Hepatic stellate cell (primary cell): Measurements from ENCODE around the gene SPEM2.
A peak's percentile ranks its signal among the peaks of the same experiment; 100 is the strongest.

Experiments
- DNase-seq: peaks from one replicate; pipeline ENCODE4 v3.0.0; 2011; ENCODE audit warnings: low spot score

SPEM2 gene

DNA sequence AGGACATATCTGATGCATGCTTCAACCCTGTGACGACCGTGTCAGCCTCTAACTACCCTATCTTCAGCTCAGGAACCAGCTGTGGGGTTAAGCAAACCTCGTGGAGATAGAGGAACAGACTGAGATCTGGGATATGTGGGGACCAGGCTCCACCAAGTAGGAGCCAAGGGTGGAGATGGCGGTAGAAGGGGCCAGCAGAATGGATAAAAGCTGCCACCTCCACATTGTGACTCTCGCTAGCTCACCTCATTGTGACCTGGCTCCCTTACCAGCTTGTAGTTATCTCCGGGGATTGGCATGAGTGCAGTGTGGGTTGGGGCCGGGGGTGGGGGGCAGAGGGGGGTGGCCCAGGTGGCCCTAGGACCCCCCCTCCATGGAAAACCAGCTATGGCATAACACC is at the start of gene SPEM2:
Gene SPEM2 (plus strand): TSS at position 301 of the 400 bp plus-strand sequence. CDS start 73 bp downstream, at position 374.
- no peak for DNase-seq

DNA sequence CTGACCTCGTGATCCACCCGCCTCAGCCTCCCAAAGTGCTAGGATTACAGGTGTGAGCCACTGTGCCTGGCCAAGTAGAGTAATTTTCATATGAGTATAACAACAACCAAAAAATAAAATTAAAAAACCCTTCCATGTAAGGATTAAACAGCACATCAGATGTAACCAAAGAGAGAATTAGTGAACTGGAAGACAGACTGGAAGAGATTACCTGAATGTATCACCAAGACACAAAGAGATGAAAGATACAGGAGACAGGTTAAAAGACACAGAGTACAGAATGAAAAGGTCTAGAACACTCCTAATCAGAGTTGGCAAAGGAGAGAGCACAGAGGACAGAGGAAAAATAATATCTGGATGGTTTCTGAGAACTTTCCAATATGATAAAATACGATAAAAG is 46.3 kb upstream of the SPEM2 start:
- no peak for DNase-seq

DNA sequence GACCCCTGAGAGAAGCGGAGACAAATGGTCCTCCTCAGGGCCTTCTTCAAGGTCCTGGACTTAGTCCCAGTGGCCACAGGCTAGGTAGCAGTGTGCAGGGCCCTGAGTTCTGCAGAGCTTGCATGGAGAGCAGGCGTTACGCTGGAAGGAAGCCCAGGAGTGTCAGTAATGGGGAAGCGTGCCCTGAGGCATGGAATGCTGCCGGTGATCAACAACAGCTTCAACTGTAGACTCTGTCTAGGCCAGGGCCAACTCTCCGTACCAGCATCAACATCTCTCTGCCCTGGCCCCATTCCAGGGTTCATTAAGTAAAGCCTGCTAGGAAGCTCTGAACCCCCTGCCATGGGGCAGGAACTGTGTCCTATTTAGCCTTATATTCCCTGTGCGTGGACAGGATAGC is 45.1 kb upstream of the SPEM2 start:
- DNase-seq = no peak

DNA sequence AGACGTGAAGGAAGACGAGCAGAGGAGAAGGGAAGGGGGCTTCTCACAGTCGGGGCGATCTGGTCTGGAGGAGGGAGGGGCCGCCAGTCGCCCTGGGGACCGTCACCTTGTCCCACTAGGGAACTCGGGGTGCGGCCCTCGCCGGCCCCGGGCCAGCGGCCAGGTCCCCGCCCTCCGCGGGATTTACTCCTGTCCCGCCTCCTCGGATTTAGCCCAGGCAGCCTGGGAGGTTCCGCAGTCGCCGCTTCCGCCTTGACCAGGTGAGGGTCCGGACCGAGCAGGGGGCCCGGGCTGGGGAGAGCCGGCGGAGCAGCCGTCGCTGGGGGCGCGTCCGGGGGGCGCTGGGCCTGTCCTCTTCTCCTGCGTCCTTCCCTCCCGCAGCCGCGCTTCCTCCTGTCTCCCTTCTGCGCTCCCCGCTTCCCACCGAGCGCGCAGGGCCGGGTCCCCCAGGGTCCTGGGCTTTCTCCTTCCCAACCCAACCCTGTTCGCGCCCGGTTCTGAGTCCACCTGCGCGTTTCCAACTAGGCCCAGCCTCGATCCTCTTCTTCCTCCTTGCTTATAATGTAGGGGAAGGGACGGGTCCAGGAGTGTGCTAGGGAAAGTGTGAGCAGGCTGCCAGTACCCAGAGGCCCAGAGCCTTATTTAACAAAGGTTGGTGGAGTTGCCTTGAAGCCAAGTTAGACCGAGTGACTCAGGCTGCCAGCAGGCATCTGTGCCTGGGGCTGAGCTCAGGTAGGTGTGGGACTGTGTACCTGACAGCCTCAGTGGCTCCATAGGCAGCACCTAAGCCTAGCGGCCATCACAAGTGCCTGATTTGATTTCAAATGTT is 44.3 kb upstream of the SPEM2 start, which contains the start of gene TNK1:
Gene TNK1 (plus strand): TSS at position 235 of the 829 bp plus-strand sequence. CDS start 1,838 bp downstream, outside the sequence.
- no peak for DNase-seq

DNA sequence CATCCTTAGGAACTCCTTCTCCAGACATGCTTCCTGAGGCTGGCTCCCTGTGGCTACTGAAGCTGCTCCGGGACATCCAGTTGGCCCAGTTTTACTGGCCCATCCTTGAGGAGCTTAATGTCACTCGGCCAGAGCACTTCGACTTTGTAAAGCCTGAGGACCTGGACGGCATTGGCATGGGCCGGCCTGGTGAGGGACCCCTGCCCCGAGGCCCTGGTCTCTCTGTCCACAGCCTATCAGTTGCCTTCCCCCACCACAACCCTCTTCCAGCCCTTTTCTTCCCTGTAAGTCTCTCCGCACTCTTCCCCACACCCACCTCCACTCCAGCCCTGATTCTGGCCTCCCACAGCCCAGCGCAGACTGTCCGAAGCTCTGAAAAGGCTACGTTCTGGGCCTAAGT is 42.5 kb upstream of the SPEM2 start:
- no peak for DNase-seq

DNA sequence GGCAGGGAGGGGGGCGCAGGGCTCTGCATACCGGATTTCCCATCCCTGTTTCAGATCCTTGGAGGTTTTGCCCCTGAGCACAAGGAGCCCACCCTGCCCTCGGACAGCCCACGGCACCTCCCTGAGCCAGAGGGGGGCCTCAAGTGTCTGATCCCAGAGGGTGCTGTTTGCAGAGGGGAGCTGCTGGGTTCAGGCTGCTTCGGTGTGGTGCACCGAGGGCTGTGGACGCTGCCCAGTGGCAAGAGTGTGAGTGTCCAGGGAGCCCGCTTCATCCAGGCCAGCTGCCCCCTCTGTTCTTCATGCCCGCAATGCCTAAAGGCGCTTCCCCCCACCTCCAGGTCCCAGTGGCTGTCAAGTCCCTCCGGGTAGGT is 42.1 kb upstream of the SPEM2 start:
- no peak for DNase-seq

DNA sequence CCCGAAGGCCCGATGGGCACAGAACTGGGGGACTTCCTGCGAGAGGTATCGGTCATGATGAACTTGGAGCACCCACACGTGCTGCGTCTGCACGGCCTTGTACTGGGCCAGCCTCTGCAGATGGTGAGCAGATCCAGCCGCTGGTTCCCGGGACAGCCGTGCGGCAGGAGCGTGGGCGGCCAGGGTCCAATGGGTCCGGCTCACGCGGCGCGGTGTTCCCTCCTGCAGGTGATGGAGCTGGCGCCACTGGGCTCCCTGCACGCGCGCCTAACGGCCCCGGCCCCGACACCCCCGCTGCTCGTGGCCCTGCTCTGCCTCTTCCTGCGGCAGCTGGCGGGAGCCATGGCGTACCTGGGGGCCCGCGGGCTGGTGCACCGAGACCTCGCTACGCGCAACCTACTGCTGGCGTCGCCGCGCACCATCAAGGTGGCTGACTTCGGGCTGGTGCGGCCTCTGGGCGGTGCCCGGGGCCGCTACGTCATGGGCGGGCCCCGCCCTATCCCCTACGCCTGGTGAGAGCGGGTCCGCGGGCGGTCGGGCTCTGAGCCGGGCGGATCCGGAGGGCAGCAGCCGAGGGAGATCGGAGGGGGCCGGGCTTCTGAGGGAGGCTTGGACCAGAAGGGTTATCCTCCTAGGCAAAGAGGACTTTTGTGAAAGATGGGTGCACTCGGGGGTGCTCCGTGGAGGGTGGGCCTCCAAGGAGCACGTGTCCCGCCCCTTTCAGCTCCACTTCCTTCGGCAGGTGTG is 41.5 kb upstream of the SPEM2 start:
- peak; percentile 69 for DNase-seq

DNA sequence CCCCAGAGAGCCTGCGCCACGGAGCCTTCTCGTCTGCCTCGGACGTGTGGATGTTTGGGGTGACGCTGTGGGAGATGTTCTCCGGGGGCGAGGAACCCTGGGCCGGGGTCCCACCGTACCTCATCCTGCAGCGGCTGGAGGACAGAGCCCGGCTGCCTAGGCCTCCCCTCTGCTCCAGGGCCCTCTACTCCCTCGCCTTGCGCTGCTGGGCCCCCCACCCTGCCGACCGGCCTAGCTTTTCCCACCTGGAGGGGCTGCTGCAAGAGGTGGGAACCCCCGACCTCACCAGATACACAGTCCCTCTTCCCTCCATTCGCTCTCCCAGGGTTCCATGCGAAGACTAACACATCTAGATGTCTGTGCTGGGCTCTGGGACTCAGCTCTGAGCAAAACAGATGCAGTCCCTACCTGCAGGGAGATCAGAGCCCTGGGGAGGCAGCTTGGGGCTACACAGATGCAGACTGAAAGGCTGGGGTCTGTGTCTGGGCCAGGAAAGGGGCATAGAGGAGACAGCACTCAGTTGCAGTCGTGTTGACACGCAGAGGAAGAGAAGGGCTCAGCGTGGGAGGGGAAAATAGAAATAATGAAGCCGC is 40.8 kb upstream of the SPEM2 start:
- no peak for DNase-seq

DNA sequence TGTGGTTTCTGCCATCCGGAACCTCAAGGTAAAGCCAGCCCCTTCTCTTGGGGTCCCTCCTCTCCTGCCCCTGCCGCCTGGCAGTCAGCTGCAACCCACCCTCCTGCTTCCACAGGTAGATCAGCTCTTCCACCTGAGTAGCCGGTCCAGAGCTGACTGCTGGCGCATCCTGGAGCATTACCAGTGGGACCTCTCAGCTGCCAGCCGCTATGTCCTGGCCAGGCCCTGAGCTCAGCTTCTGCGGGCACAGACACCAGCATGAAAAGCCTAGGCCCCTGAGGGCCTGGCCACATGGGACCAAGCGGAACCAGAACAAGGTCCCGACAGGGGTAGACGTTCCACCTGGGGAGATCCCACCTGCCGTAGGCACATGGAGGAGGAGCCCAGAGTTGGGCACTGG is 36.6 kb upstream of the SPEM2 start:
- no peak for DNase-seq

DNA sequence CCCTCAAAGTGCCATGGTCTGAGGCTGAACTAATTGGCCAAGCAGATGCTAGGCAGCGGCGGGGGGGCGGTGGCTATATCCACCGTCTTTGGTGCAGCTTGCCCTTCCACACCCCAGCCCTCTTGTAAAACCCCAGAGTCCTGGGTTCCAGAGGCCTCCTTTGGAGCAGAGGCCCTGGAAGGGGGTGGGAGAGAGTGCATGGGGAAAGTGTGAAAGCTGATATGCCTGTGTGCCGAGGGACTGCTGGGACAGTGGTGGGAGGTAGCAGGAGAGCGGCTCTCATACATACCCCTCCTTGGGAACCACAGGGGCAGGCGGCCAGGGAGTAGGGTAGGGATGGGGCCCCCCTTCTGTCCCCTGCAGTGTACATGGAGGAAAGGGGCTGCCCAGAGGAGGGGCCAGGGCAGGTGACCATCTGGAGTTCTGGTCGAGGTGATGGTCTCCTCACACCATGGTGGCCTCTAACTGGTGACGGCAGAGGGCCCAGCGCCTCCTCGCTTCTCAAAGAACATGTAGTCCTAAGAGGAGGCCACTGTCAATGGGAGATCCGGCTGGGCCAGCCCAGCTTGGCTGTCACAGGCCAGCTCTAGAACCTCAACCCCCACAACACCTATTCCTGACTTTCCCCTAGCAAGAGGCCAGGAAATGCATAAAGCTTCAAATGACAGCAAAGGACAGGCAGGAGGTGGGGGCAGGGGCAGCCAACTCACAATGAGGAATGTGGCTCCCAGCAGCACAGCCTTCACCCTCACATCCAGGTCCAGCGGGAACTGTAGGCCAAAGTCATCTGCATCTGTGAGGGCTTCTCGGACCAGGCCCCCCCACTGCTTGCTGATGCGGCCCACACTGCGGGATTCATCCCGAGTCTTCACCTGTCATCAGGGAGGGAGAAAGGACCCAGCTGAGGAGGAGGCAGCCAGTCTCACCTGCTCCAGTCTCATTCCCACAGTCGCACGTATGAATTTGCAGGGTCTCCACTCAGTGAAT is 35.2 kb upstream of the SPEM2 start:
- no peak for DNase-seq

DNA sequence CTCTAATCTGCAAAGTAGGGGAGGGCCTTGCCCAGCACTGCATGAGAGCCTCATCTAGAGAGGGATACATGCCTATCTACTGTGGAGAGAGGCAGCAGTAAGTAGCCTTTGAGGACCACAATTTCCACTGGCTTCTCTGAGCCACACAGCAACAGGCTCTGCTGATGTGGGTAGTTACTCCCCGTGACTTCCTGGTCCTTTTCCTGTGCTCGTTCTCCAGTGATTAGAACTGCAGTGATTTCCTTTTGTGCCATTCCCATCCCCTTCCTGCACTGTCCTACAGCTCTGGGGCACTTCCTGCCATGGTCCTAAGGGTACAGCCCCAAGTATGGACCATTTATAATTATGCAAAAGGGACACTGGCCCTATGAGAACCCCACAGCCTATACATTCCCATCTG is 34.1 kb upstream of the SPEM2 start:
- DNase-seq = no peak

DNA sequence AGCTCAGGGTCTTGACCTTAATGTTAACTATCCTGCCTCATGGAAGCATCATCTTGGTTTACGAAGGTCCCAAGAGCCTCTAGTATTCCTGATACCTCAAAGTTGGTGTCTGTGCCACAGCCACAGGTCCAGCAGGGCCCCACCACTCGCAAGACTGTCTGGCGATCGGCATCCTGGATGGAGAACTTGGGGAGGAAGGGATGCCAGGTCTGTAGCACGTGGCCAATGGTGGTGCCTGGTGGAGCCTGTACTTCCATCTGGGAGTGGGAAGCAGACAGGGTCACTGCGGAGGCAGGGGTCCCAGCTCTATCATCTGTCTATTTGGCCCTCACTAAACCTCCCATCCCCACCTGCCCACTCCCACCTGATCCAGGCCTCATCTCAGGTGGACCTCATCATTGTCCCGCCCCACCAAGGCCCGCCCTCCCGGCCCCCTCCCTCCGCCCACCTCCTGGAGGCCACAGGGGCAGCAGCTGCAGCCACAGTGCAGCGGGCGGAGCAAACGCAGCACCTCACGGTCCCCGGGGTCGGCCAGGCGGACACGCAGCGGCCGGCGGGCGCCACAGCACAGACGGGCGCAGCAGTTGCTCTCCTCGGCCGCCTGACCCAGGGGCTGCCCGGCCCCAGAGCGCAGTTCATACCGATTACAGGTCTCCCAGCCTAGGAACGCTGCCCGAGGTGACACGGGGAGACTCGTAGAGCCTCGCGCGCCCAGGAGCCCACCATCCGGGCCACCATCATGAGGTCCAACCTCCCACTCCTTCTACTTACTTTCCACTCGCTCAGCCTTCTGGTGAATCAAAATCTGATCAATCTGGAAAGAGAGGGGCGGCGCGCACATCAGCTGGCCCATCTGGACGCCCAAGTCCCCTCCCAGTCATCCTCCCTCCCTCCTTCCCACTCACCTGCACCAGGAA is 32.5 kb upstream of the SPEM2 start:
- DNase-seq = no peak

DNA sequence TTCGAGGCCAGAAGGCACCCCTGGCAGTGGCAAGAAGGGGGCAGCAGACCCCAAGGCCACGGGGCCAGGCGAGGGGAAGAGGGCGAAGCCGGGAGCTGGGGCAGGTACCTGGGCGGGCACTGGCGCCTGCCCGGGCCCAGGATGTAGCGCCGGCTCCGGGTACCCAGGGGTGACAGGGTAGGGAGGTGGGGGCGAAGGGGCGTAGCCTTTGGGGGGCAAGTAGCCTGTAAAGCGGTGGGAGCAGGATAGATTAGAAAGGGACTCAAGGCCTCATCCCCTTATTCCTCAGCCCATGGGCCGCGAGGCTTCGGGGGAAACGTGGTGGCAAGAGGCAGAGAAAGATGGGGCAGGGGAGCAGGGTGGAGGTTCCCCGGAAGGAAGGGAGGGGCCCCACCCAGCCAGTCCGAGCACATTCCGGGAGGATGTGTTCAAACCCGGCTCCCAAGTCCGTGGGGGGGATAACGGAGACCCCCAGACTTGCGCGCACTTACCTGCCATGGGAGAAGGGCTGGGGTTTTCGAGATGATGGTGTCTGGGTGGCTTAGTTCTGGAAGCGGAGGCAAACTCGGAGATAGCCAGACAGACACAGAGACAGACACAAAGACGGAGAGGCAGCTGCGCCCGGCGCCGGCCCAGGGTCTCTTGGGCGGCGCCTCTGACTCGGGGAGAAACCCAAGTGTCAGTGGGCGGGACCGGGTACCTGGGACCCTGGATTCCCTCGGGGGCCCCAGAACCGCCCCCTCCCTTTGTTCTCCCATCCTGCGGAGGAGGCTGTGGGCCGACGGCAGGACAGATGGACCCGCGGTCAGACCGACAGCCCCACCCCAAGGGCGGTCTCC is 31.6 kb upstream of the SPEM2 start:
- peak; percentile 60 for DNase-seq

DNA sequence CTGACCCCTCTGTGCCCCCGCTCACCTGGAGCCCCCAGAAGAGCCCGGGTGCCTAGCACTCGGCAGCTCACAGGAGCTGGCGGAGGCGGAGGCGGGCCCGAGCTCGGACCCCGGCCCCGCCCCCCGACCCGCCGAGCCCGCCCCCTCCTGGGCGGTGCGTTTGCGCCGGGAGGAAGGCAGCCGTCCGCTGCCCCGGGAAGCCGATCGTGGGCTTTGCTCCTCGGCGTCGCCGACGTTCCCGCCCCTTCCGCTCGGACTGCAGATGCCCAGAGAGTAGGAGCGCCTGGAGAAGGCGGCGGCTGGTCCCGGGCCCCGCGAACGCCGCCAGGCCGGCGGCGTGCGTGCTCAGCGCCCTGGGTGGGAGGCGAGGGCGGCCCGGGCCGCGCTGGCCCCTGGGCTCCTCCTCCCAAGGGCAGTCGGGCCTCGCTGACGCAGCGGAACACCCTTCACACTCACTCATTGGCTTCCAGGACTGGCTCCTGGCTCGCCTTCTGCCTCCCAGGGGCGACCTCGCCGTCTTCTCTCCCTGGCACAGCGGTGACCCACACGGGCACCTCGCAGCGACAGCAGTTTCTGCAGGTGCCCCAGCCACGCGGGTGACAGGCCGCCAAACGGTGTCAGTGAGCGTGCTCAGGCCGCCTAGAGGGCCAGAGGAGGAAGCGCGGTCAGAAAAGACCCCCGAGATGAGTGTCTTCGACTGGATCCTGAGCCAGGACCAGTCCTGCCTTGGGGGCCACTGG is 30.8 kb upstream of the SPEM2 start, which contains the start of gene PLSCR3:
Gene PLSCR3 (minus strand): TSS at position 74 of the 740 bp plus-strand sequence. CDS start 415 bp downstream, outside the sequence.
- DNase-seq = peak; percentile 93

DNA sequence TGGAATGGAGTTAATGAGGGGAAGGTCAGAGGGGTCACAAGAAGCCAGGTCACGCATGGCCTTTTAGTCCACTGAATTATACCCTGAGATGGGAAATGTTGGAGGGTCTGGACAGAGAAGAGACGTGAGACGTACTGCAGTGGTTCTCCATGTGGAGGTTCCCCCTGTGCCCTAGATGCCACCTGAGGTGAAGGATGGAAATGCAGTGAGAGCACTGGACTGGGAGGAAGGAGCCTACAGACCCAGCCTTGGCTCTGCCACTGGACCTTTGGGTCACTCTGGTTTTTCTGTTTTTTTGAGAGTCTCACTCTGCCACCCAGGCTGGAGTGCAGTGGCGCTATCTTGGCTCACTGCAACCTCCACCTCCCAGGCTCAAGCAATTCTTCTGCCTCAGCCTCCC is 29.3 kb upstream of the SPEM2 start:
- no peak for DNase-seq

DNA sequence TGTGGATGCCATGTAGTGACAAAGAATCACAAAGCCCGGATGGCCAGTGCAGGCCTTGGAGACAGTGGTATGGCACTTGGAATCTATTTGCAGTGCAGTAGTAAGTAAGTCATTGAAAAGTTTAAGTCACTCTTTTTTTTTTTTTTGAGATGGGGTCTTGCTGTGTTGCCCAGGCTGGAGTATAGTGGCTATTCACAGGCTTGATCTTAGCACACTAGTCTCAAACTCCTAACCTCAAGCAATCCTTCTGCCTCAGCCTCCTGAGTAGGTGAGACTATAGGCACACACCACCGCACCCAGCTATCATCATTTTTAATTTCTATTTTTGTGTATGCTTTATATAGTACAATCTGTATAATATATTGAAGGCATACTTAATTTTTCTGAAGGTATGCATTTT is 26.8 kb upstream of the SPEM2 start:
- DNase-seq = no peak

DNA sequence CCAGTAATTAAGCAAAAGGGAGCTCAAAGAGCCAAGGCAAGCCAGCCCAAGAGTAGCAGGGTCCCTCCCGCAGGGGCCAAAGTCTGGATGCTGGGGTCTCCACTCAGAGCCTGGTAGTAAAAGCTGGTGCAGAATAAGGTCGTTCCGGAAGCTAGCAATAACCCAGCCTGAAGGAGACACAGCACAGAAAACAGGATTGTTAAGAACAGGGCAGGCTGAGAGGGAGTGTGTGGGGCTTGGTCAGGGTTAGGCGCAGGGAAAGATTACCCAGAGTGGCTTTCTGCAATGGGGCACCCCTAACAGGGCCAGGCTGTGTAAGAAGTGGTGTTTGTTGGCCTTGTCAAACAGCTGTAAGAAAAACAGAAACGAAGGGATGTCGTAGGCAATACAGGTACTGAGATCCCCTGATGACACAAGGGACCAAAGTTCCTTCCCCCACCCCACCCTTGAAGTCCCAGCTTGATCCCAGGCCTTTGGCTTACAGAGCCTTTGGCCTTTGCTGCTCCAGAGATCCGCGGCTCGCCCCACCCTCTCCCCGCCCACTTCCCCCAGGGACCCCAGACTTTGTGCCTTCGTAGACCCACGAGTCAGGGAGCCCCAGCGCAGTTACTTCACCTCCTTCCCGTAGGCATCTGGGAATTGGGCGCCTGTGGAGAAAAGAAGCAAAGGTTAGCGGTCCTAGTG is 22.2 kb upstream of the SPEM2 start:
- DNase-seq = no peak

DNA sequence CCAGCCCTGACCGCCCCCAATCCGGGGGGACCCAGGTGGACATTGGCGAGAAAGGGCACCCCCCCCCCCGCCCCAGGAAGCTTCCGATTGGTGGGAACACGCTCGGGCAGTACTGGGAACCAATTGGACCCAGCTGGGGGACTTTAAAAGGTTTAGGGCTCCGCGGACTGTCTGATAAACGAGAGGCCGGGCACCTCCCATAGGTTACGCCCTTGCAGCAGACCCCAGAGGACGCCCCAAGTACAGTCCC is 21.8 kb upstream of the SPEM2 start:
- DNase-seq = peak; percentile 90
